Tibial artery (tissue), 4 donors: ENCODE data around the gene ADM2.

Experiments used
- DNase-seq, 2 donors: peaks; one replicate each; pipeline ENCODE4 v3.0.0-alpha.2; 2019
- H3K27ac ChIP-seq, 2 donors: fragments of 200-600 bp; sonication (generic) in 1 of 2; 1 replicate in 1 of 2; 2 replicates in 1 of 2; pipeline ENCODE4 v1.5.1; 2018 to 2019; ENCODE audit warnings: mild to moderate bottlenecking in 1 of 2
- H3K27me3 ChIP-seq, 2 donors: fragments of 200-600 bp; sonication (generic) in 1 of 2; one replicate each; pipeline versions ENCODE4 v1.5.1 to v1.6.0; 2016 to 2019
- H3K36me3 ChIP-seq, 3 donors: fragments of 200-600 bp; sonication (generic) in 2 of 3; one replicate each; pipeline ENCODE4 v1.5.1; 2016 to 2019; ENCODE audit warnings: mild to moderate bottlenecking in 2 of 3
- H3K4me1 ChIP-seq, 4 donors: fragments of 200-600 bp; sonication (generic) in 2 of 4; 1 replicate in 3 of 4; 2 replicates in 1 of 4; pipeline ENCODE4 v1.5.1; 2016 to 2019
- H3K4me3 ChIP-seq, 2 donors: fragments of 200-600 bp; sonication (generic) in 1 of 2; 1 replicate in 1 of 2; 2 replicates in 1 of 2; pipeline ENCODE4 v1.5.1; 2018 to 2019; ENCODE audit warnings: mild to moderate bottlenecking in 2 of 2
- H3K9me3 ChIP-seq, 3 donors: fragments of 200-600 bp; sonication (generic) in 1 of 3; one replicate each; pipeline ENCODE4 v1.5.1; 2016 to 2019
- CTCF ChIP-seq, 2 experiments: fragments of 200-600 bp in 1 of 2; fragments of 450-650 bp in 1 of 2; IDR thresholded peaks; one replicate each; pipeline ENCODE4 v1.5.1; 2017 to 2019; ENCODE audit warnings: antibody characterized with exemption in 2 of 2, mild to moderate bottlenecking in 1 of 2, moderate library complexity in 1 of 2
- intact Hi-C: fragments of 100-400 bp; cut with DNase I; formaldehyde crosslinking; loops from one replicate; pipeline ENCODE4 v1.15.0; 2023; ENCODE audit warnings: low total_unique reads

Gene ADM2

DNA sequence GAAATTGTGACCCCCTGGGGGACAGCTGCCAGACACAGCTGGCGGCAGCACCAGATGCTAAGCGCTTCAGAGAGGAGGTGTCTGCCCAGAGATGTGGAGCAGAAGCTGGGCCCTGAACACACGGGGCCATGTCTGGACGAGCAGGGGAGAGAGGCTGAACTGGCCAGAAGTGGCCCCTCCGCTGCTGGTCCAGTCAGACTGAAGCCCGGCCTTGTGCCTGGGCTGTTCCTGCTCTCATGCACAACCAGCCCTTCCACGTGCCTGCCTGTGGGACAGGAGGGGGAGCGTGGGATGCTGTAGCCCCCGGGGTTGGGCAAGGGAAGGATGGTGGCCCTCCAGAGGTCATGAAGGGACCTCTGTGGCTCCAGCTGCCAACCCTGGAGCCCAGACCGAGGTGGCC lies 1.8 kb downstream of the ADM2 start:
- intact Hi-C loops = no loop called here
- no peak for DNase-seq
- H3K27ac ChIP-seq = no peak overlapping the region

DNA sequence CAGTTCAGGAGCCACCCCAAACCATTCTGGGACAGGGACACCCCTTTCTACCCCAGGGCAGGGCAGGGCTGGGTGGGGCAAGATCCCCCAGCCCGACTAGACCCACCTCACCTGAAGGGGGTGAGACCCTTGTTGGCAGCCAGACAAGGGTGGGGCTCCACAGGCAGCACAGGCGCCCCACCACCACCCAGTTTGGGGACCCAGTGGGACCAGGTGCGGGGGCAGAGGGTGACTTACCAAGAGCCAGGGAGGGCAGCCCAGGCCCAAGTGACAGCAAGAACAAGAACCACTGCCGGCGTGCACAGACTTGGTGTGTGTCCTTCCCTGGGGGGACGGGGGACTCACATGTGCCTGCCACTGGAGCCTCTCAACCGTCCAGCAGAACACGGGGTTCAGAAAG lies 2.2 kb downstream of the ADM2 start:
- Histone ChIP-seq H3K36me3 (no peaks in the 10 kb centered on the region), H3K4me3 (no peak overlapping the region), H3K9me3 (no peaks in the 10 kb centered on the region), H3K27me3 (peaks cover 15 to 89% of the 10 kb centered on the region in 2 donors), H3K27ac (no peak overlapping the region), H3K4me1 (peaks cover 0 to 16% (median 8%) of the 10 kb centered on the region in 4 donors)
- no peak for DNase-seq
- no peak for TF ChIP-seq CTCF (IDR thresholded peaks at IDR 0.05)
- intact Hi-C loops = no loop called here

More for the DNA sequence above, 1.8 kb downstream of the ADM2 start:
- Histone ChIP-seq H3K27me3 (peaks cover 15 to 86% of the 10 kb centered on the region in 2 donors), H3K4me3 (no peak overlapping the region), H3K4me1 (peaks cover 0 to 16% (median 8%) of the 10 kb centered on the region in 4 donors), H3K36me3 (no peaks in the 10 kb centered on the region), H3K9me3 (no peaks in the 10 kb centered on the region)
- no peak for TF ChIP-seq CTCF (IDR thresholded peaks at IDR 0.05)

DNA sequence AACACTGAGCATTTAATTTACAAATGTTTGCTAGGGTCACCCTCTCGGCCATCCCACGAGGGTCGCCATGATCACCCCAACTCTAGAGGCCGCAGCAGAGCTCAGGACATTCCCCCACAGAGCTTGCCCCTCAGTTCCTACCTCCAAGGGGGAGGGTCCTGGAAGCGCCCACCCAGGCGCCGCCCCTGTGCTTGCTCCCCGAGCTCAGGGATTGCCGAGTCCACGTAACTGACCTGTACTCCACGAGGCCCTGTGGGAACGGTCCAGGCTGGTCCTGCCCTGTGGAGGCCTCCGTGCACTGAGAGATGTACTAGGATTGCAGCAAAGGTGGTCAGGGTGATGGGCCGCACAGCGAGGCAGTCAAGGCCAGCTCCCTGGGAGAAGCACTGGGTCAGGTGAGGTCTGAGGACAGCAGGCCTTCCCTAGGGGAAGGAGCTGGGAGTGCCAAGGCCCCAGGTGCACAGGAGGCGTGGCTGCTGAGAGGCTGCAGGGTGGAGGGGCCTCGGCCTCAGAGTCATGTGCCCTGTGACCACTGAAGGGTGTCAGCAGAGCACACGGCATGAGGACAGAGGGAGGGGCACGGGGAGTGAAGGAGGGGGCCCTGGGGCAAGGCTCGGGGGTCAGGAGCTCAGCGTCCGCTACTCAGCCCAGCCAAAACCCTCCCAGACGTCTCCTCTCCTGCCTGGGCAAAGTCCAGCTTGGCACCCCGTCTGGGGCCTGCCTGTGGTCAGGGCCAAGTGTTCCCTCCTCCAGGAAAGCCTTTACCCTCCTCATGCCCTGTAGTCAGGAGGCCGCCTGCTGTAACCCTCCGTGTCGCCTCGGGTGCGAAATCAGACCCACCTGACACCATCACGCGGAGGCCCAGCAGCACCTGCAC lies 2.9 kb downstream of the ADM2 start:
- no peaks in the 10 kb centered on the region for H3K9me3 ChIP-seq
- no peaks in the 10 kb centered on the region for H3K36me3 ChIP-seq
- DNase-seq = no peak
- H3K27me3 ChIP-seq = peaks cover 15 to 88% of the 10 kb centered on the region in 2 donors
- no peak overlapping the region for H3K4me3 ChIP-seq
- TF ChIP-seq CTCF (IDR thresholded peaks at IDR 0.05) = no peak
- no peak overlapping the region for H3K27ac ChIP-seq
- intact Hi-C loops = no loop called here
- peaks cover 0 to 16% (median 8%) of the 10 kb centered on the region in 4 donors for H3K4me1 ChIP-seq

GRCh38 chr22:50485221-50486131 lies 4.1 kb downstream of the ADM2 start:
- no peak overlapping the region for H3K4me3 ChIP-seq
- peaks cover 0 to 16% (median 8%) of the 10 kb centered on the region in 4 donors for H3K4me1 ChIP-seq
- H3K27me3 ChIP-seq = peaks cover 15 to 86% of the 10 kb centered on the region in 2 donors
- DNase-seq = no peak
- H3K27ac ChIP-seq = no peak overlapping the region
- intact Hi-C loops = no loop called here
- H3K9me3 ChIP-seq = no peaks in the 10 kb centered on the region
- no peak for TF ChIP-seq CTCF (IDR thresholded peaks at IDR 0.05)
- no peaks in the 10 kb centered on the region for H3K36me3 ChIP-seq

DNA sequence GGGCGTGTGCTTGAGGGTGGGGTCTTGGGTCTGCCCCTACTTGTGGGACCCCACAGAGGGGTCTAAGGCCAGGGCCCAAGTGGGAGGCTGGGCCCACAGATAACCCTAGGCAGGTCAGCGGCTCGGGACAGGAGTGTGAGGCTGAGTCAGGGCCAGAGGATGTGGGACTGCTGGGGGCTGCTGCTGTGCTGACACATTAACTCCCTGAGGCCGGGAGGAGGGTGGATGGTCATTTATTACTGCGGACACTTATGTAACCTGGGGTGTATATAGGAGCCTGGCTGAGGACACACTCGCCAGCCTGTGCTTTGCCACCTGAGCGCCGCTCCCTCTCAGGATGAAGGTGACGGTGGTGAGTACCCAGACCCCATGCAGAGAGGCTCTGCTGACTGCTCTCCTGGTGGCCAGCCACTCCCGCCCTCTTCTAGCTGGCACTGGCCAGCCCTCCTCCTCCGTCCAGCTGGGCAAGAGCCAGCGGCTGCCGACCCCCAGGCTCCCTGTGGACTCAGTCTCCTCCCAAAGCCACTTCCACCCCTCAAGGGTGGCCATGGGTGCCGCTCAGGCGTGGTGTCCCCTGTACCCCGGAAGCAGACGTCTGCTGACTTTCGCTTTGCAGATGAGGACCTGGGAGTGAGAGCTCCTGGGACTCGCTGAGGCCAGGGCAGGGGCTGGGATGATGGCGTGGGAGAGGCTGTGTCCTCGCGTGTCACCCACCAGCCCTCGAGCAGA lies 5.4 kb downstream of the ADM2 start, which contains the start of gene MIOX:
Gene MIOX, plus strand, starts transcription at position 299 of the 729 bp plus-strand sequence. Its CDS starts 39 bp downstream, at position 338.
- Histone ChIP-seq H3K36me3 (no peaks in the 10 kb centered on the region), H3K4me3 (no peak within 1 kb of the TSS), H3K4me1 (peaks cover 0 to 7% (median 1%) of the 10 kb centered on the region in 4 donors), H3K27ac (no peak within 1 kb of the TSS), H3K9me3 (no peaks in the 10 kb centered on the region), H3K27me3 (peaks cover 9 to 73% of the 10 kb centered on the region in 2 donors)
- intact Hi-C loops = no loop called here
- TF ChIP-seq CTCF (IDR thresholded peaks at IDR 0.05) = no peak
- no peak for DNase-seq
